ENCODE results near the gene IFNAR2. TPM values are rescaled to one million over a fixed set of nuclear protein-coding genes. Genes with fewer than 3 reads are reported as not detected.
A peak's percentile ranks its signal among the peaks of the same experiment; 100 is the strongest.

Gene IFNAR2
- total RNA-seq, 2 donors from 2014 or later = 5.4 to 5.8 TPM

- Histone ChIP-seq H3K9me3 (no peaks in the 10 kb centered on the region), H3K4me3 (no peak overlapping the region), H3K4me1 (peaks cover 0 to 15% of the 10 kb centered on the region in 2 donors), H3K36me3 (no peaks in the 10 kb centered on the region), H3K27me3 (no peaks in the 10 kb centered on the region), H3K27ac (no peak overlapping the region)
- TF ChIP-seq CTCF (IDR thresholded peaks at IDR 0.05) = no peak
- DNase-seq (ENCODE audit: low spot score) = no peak
Observed at GRCh38 chr21:33207449-33208149, 22.1 kb upstream of the IFNAR2 start.

GRCh38 chr21:33208534-33208933 is 21.2 kb upstream of the IFNAR2 start:
- no peak for TF ChIP-seq CTCF (IDR thresholded peaks at IDR 0.05)
- DNase-seq (ENCODE audit: low spot score) = no peak
- H3K9me3 ChIP-seq = no peaks in the 10 kb centered on the region
- H3K4me3 ChIP-seq = no peak overlapping the region
- H3K4me1 ChIP-seq = peaks cover 0 to 13% of the 10 kb centered on the region in 2 donors
- no peaks in the 10 kb centered on the region for H3K36me3 ChIP-seq
- H3K27me3 ChIP-seq = no peaks in the 10 kb centered on the region
- H3K27ac ChIP-seq = no peak overlapping the region

- no peak overlapping the region for H3K4me3 ChIP-seq
- no peak for TF ChIP-seq CTCF (IDR thresholded peaks at IDR 0.05)
- no peaks in the 10 kb centered on the region for H3K27me3 ChIP-seq
- peaks cover 0 to 12% of the 10 kb centered on the region in 2 donors for H3K4me1 ChIP-seq
- no peak for DNase-seq (ENCODE audit: low spot score)
- no peaks in the 10 kb centered on the region for H3K9me3 ChIP-seq
- no peak overlapping the region for H3K27ac ChIP-seq
- no peaks in the 10 kb centered on the region for H3K36me3 ChIP-seq
Observed at GRCh38 chr21:33211305-33211704, 18.4 kb upstream of the IFNAR2 start.

GRCh38 chr21:33211732-33212131 is 18.0 kb upstream of the IFNAR2 start:
- no peaks in the 10 kb centered on the region for H3K9me3 ChIP-seq
- H3K27ac ChIP-seq = no peak overlapping the region
- peaks cover 0 to 12% of the 10 kb centered on the region in 2 donors for H3K4me1 ChIP-seq
- no peak for TF ChIP-seq CTCF (IDR thresholded peaks at IDR 0.05)
- DNase-seq (ENCODE audit: low spot score) = no peak
- H3K4me3 ChIP-seq = peak overlapping the region in 1 of 2 donors; percentile 15
- H3K36me3 ChIP-seq = no peaks in the 10 kb centered on the region
- H3K27me3 ChIP-seq = no peaks in the 10 kb centered on the region

GRCh38 chr21:33212159-33212851 is 17.4 kb upstream of the IFNAR2 start:
- TF ChIP-seq CTCF (IDR thresholded peaks at IDR 0.05) = no peak
- Histone ChIP-seq H3K27ac (no peak overlapping the region), H3K27me3 (no peaks in the 10 kb centered on the region), H3K36me3 (no peaks in the 10 kb centered on the region), H3K9me3 (no peaks in the 10 kb centered on the region), H3K4me3 (peak overlapping the region in 1 of 2 donors; percentile 15), H3K4me1 (peaks cover 0 to 12% of the 10 kb centered on the region in 2 donors)
- no peak for DNase-seq (ENCODE audit: low spot score)

Measured in right atrium auricular region (tissue), 2 donors.